NCI-H526 treated with DMSO at 0.1 percent for 48 hours (cell line): ENCODE measurements around the gene DLGAP5.
A peak's percentile ranks its signal among the peaks of the same experiment; 100 is the strongest.

ENCODE experiments used
- DNase-seq: peaks from one replicate; lab custom pipeline; 2025; lab: John Stamatoyannopoulos, UW

The DLGAP5 gene

GRCh38 chr14:55180006-55180405, 11.4 kb downstream of the DLGAP5 start:
- no peak for DNase-seq

GRCh38 chr14:55170526-55170925, 20.9 kb downstream of the DLGAP5 start:
- DNase-seq, result no peak

DNA sequence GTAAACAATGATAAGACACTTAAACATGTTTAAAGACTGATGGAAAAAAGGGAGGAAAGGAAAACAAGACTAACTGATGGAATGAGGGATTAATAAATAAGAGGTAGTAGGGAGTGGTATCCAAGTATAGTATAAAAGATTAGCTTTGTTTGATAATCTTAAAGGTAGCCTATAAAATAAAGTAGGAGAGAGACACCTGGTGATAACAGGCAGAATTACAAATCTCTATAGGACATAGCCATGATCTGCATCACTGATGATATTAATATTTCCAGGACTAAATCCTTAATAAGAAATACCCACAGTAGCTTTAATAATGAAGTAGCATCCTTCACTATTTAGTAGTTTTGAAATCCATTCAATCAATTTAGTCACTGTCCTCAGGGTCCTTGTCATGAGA, 30.4 kb downstream of the DLGAP5 start:
- no peak for DNase-seq

GRCh38 chr14:55158412-55158811, 33.0 kb downstream of the DLGAP5 start:
- no peak for DNase-seq

GRCh38 chr14:55157080-55157479, 34.3 kb downstream of the DLGAP5 start:
- DNase-seq, result no peak

GRCh38 chr14:55153951-55154350, 37.4 kb downstream of the DLGAP5 start:
- no peak for DNase-seq

DNA sequence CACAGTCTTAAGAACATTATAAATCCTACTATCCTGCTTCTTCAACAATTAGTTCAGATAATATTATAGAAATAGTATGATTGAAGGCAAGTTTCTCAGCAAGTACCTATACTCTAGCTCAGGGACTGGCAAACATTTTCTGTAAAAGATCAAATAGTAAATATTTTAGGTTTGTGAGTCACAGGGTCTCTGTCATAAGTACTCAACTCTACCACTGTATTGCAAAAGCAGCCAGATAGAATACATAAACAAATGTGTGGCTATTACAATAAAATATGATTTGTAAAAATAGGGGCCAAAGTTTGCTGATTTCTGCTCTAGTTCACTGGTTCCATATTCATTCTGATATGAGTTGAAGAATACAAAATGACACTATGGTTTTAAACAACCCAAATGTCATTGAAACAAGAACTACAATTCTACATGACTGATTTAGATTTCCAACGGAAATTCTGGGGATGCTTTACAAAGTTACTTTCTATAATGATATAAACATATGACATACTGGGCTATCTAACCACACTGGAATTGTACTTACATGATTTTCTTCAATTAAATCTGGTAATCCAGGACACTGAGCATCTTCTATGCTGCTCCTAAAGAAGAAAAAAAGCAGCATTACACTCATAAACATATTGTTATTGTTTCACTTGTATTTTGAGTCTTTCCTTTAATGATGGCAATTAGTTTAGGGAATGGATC, 39.2 kb downstream of the DLGAP5 start:
- DNase-seq, result no peak

- no peak for DNase-seq
These were observed 39.8 kb downstream of the DLGAP5 start for GRCh38 chr14:55151601-55152000.

DNA sequence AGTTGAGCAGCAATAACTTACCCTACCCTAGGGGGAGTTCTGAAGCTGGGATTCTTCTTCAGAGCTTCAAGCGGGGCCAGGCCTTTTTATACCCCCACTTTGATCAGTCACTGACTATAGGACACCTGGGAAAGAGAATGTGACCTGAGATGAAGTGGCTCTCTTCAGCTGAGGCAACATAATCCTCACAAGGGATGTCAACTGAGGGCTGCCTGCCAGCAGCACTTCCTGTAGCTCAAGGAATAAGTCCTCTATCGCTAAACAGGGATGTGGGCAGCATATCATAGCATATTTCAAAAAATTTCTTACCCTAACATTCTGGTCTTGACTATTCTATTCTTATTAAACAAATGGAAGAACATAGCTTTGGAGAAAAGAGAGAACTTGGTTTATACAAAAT, 45.0 kb downstream of the DLGAP5 start:
- DNase-seq, result no peak

- no peak for DNase-seq
These were observed 48.9 kb downstream of the DLGAP5 start for GRCh38 chr14:55142466-55142865.

DNA sequence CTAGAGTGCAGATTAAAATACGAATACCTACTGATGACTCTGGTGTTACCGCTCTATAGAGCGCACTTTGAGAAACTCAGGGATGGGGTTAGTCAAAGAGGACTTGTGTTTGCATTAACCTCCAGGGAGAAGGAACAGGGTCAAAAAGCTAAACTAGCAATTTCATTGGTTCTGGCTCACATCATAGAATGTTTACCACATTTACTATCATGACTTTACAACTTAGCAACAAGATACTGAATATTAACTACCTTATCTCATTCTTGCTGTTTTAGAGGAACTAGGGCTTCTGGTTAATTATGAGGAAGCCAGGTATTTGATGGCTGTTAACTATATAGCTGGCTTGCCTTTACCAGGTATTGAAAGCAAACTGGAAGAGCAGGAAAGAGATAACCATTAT, 49.6 kb downstream of the DLGAP5 start:
- no peak for DNase-seq

DNA sequence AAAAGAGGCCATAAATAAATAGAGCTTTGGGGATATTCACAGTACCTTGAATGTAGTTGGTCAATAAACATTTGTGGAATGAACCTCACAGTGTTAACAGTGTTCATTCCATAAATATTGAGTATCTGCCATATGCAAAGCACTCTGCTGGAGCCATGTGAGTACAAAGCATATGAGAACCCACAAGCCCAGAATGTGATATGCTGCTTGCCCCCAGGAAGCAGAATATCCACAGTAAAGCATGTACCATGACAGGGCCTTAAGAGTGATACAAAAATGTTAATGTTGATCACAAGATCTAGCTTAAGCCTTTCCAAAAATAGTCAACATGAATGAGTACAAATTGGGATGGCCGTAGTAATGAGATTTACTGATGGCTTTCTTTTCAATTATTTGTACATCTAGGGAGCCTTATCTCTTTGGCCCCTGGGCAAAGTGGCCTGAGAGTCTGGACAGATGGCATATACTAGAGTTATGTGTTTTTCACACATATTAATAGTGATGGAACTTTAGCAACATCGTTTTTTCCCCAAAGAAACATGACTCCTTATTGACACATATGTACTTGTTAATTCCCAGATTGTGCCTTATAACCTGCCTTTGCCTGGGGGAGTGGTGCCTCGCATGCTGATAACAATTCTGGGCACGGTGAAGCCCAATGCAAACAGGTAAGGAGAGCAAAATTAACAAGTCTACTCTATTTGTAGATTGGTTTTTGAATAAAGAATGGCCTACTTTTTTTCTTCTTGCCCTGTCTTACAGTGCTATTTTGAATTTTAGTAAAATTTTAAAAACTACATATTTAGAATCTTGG, 51.5 kb downstream of the DLGAP5 start:
- no peak for DNase-seq

DNA sequence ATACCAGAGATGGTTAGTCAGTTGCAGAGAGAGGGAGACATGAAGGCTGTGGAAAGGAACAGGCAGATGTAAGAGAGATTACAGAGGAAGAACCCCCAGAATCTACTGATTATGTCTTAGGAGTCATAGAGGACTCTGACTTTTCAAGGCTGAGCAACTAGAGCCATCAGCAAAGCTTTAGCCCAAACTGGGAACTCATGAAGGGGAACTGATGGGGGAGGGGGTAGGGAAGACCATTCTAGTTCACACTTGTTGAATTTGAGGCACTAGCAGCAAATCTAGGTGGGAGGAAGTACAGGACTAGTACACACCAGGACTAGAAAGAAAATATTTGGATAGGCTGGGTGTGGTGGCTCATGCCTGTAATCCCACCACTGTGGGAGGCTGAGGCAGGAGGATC, 52.2 kb downstream of the DLGAP5 start:
- no peak for DNase-seq

- no peak for DNase-seq
These were observed 53.3 kb downstream of the DLGAP5 start for GRCh38 chr14:55138091-55138490.

DNA sequence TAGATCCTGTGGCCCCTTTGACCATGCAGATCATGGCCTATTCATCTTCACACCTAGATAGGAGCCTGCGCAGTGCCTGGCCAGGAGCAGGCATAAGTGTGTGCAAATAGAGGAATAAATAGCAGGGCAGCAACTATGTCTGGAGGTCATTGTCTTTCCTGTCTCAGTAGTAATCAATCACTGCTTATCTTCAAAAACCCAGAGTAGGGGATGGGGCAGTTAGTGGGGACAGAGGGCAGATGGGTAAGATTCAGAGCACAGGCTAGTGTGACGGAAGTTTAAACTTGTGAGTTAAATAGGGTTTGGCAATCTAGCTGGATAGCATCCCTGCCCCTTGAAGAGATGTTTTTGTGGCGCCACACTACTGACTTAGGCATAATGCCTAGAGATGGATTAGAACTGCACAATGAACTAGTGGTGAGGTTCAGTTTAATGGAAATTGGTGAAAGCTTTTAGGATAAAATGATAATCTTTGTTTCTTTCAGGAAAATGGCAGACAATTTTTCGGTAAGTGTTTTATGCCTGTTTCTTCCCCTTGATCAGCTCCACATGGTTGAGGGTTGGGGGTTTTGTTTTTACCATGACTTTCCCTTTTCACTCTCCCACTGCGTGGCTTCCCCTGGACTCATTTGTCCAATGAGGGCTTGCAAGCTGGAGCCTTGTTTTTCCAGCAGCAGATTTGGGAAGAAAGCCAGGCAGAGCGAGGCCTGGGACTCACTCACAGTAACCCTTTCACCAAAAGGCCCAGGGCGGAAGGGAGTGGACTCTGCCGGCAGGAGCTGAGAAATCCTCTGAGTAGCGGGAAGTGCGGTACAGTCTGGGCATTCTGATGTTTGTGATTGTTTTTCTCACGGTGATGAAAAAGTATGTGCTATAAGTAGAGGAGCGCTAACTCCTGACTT, 54.2 kb downstream of the DLGAP5 start:
- DNase-seq, result no peak

DNA sequence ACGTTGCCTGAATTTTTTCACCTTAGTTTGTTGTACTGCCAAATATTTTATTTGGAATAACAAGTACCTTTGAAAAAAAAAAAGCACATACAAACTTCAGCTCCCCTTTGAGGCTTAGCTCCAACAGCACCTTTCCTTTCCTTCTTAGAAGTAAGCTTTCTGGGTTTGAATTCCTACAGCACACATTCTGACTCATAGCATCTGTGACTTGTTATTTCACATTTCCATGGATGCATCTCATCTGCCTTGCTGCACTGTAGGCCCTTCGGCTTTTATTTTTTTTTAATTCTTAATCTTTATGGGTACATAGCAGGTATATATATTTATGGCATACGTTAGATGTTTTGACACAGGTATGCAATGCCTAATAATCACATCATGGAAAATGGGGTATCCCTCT, 55.1 kb downstream of the DLGAP5 start:
- DNase-seq, result no peak

GRCh38 chr14:55133416-55133815, 58.0 kb downstream of the DLGAP5 start:
- DNase-seq, result peak; percentile 62

GRCh38 chr14:55131370-55132137, 59.8 kb downstream of the DLGAP5 start:
- DNase-seq, result no peak

DNA sequence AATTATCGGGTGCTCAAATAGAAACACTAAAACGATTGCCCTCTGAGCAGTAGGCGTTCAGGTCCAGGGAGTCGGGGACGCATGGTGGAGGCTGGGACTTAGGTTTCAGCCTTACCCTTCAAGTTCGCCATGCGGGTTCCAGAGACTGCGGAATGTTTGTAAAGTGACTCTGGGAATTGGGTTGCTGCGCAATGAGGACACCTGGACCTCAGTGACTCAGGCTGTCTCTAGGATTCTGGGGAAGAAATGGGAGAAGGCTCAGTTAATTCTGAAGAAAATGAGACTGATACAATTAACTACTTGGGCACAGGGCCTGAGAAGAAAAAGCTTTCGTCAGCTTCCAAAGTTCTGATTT, 61.2 kb downstream of the DLGAP5 start:
- DNase-seq, result no peak

DNA sequence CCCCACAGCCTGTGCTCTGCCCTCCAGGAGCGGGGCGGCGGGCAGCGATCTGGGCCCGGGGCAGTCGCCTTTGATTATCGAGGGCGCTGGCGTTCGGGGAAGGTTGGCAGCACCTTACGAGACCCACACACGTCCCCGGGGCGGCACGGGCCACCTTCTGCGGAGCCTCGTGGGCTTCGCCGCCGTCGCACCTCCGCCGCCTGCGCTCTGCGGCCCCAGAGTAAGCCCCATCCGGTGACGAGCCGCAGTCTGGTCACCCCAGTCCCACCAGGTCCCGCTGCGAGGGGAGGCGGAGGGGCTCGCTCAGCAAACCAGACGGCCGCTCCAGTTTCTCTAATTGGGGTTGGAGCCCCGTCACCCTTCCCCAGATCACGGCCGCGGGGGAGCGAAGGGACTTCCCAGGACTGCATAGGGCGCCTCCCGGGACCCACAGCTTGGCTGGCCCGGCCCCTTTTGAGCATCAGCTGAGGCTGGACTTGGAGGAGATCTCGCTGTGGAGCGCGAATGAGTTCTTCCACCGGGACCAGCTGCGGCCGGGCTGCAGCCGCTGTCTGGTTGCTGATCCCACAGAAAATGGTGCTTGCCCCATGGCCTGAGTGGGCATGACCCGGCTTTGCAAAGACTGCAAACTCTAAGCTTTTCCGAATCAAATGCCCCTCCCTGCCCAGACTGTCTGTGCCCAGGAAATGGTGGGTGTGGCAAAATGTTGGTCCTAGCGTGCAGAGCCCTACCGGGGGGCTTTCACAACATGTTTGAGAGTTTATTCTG, 61.8 kb downstream of the DLGAP5 start:
- DNase-seq, result peak; percentile 24

- DNase-seq, result no peak
These were observed 62.3 kb downstream of the DLGAP5 start, which contains the start of gene LGALS3 for GRCh38 chr14:55129086-55129427. LGALS3 (plus strand) TSS chr14:55129252; CDS start chr14:55137374, 8,122 bp downstream.
